ENCODE measurements around the gene TNFRSF18.

The TNFRSF18 gene

DNA sequence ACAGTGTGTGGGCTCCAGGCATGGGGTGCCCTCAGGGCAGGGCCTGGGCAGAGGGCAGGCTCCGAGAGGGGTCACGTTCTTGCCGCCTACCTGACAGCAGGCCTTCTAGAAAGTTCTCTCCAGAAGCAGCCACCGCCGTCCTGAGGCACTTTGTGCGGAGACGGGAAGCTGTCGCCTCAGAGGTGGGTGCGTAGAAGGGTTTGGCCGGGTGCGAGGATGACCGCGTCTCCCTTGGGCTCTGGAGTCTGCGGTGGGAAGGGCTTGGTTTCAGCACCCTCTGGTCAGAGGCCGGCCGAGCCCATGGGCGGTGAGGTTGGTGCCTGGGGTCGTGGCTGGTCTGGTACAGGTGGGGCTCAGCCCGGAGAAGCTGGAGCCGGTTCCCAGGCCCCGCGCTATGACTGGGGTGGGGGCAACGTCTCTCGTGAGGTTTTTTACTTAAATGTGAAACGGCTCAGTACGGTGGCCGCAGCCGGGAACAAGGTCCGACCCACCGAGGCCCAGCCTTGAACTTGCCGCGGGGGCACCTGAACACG lies 42.8 kb downstream of the TNFRSF18 start:
- Mint-ChIP-seq H3K4me1 (peaks cover 12% of the 10 kb centered on the region), H3K36me3 (ENCODE audit: low read depth) (no peaks in the 10 kb centered on the region), H3K9me3 (no peaks in the 10 kb centered on the region), H3K27ac (peak overlapping the region; percentile 87 to 96 (median 94)), H3K4me3 (peak overlapping the region; percentile 77 to 79 (median 79)), H3K27me3 (ENCODE audit: low read depth) (peaks cover 11% of the 10 kb centered on the region)
- no peak for TF ChIP-seq CTCF (IDR thresholded peaks at IDR 0.05; ENCODE audit: unreplicated experiment in 3 of 3)

DNA sequence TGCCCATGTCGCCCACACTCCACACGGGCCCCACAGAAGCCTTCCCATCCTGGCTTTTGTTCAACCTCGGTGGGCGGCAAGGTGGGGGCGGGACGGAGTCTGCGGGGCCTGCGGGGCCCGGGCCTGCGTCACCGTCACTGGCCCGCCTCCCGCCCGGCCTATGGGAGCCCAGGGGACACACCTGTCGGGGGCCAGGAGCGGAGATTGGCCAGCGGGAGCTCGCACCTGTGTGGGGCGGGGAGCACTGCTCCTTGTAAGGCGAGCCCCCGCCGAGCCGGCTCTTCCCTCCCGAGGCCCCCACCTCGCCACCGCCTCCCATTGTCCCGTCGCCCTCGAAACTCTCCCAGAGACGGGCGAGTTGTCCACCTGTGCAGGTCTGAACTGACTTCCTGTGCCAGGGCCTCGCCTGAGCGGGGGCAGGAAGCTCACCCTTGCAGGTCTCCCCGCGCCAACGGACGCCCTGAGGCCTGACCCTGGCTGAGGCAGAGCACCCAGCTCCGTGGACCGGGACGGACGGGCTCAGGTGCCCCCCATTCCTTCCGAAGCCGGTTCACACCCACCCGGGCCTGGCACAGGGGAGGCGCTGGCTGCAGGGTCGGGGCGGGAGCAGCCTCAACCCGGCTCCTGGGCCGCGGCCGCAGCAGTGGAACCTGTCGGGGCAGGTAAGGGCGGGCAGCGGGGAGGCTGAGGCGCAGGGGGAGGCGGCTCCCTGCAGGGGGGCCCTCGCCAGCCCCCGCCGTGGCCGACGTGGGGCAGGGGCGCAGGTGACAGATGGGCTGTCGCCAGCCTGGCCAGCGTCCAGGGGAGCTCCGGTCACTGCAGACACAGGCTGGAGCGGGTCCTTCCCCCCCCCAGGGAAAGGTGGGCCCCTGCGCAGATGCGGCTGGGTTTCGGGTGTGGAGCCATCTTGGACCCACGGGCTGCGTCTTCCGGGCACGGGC lies 43.5 kb downstream of the TNFRSF18 start:
- TF ChIP-seq CTCF (IDR thresholded peaks at IDR 0.05; ENCODE audit: unreplicated experiment in 3 of 3) = no peak
- Mint-ChIP-seq H3K36me3 (ENCODE audit: low read depth) (no peaks in the 10 kb centered on the region), H3K27me3 (ENCODE audit: low read depth) (peaks cover 11% of the 10 kb centered on the region), H3K9me3 (no peaks in the 10 kb centered on the region), H3K4me1 (peaks cover 12% of the 10 kb centered on the region), H3K4me3 (peak overlapping the region; percentile 77 to 79 (median 79)), H3K27ac (peak overlapping the region in 1 of 3 experiments; percentile 96)

- peaks cover 12% of the 10 kb centered on the region for H3K4me1 Mint-ChIP-seq
- H3K4me3 Mint-ChIP-seq = no peak overlapping the region
- H3K9me3 Mint-ChIP-seq = no peaks in the 10 kb centered on the region
- no peak for TF ChIP-seq CTCF (IDR thresholded peaks at IDR 0.05; ENCODE audit: unreplicated experiment in 3 of 3)
- H3K27me3 Mint-ChIP-seq (ENCODE audit: low read depth) = peaks cover 12% of the 10 kb centered on the region
- H3K27ac Mint-ChIP-seq = no peak overlapping the region
- no peaks in the 10 kb centered on the region for H3K36me3 Mint-ChIP-seq (ENCODE audit: low read depth)
Measured at GRCh38 chr1:1161683-1162079, 44.7 kb downstream of the TNFRSF18 start.

DNA sequence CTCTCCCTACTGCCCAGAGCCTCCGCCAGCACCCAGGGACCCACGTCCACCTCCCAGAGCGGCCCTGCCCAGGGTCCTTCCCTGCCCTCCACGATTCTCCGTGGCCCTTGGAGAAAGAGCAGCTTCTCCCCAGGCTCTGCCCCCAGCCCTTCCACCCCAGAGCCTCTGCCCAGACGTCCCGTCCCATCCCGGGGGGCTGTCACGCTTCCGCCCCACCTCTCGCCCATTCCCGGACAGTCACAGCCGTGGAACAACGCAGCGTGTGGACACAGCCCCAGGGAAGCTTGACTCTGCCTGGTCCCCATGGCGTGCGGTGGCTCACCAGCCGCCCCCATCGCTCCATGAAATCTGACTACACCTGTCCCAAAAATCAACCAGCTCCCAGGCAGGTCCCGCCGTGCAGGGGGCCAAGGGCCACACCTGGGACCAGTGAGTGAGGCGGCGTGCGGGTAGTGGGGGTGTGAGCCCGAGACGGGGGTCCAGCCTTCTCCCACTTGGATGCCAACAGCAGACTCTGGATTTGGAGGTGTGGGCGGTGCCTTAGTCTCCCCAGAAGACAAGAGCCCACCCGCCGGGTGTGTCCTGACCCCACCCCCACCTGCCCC lies 45.2 kb downstream of the TNFRSF18 start:
- TF ChIP-seq CTCF (IDR thresholded peaks at IDR 0.05; ENCODE audit: unreplicated experiment in 3 of 3) = no peak
- Mint-ChIP-seq H3K4me3 (no peak overlapping the region), H3K27ac (peak overlapping the region in 1 of 3 experiments; percentile 56), H3K9me3 (no peaks in the 10 kb centered on the region), H3K36me3 (ENCODE audit: low read depth) (no peaks in the 10 kb centered on the region), H3K27me3 (ENCODE audit: low read depth) (peaks cover 15% of the 10 kb centered on the region), H3K4me1 (peaks cover 12% of the 10 kb centered on the region)

GRCh38 chr1:1160281-1160930 lies 46.0 kb downstream of the TNFRSF18 start:
- Mint-ChIP-seq H3K27ac (peak overlapping the region in 1 of 3 experiments; percentile 56), H3K27me3 (ENCODE audit: low read depth) (peaks cover 16% of the 10 kb centered on the region), H3K36me3 (ENCODE audit: low read depth) (no peaks in the 10 kb centered on the region), H3K9me3 (peaks cover 2% of the 10 kb centered on the region), H3K4me1 (peaks cover 7% of the 10 kb centered on the region), H3K4me3 (no peak overlapping the region)
- no peak for TF ChIP-seq CTCF (IDR thresholded peaks at IDR 0.05; ENCODE audit: unreplicated experiment in 3 of 3)
